ENCODE data around the gene GPR62. TPM values are rescaled to one million over a fixed set of nuclear protein-coding genes. Genes with fewer than 3 reads are reported as not detected.

Gene GPR62
- total RNA-seq, 2 experiments from 2014 or later, result not detected

- no peak for ATAC-seq
- Mint-ChIP-seq H3K27ac (peak overlapping the region; percentile 75), H3K4me1 (ENCODE audit: low read depth) (peaks cover 28% of the 10 kb centered on the region)
Observed at GRCh38 chr3:51968883-51969678, 13.9 kb downstream of the GPR62 start.

GRCh38 chr3:51969841-51970240 lies 14.7 kb downstream of the GPR62 start:
- CTCF ChIA-PET, result interaction anchor here (3.8 to 4.0 kb wide), 2 partner anchors 12 to 28 kb away, joined by 14 to 19 read pairs; partner anchors contain the start of genes ACY1, PARP3 and RRP9
- H3K4me3 Mint-ChIP-seq, result no peak overlapping the region
- peaks cover 35% of the 10 kb centered on the region for H3K4me1 Mint-ChIP-seq (ENCODE audit: low read depth)
- peaks cover 3% of the 10 kb centered on the region for H3K27me3 Mint-ChIP-seq (ENCODE audit: low read depth)
- ATAC-seq (no peak), DNase-seq (no peak)
- no peaks in the 10 kb centered on the region for H3K36me3 Mint-ChIP-seq (ENCODE audit: low read depth)
- H3K9me3 Mint-ChIP-seq (ENCODE audit: insufficient read depth), result no peaks in the 10 kb centered on the region
- H3K27ac Mint-ChIP-seq, result no peak overlapping the region
- POLR2A ChIA-PET, result interaction anchor here (1.0 kb wide), 1 partner anchor 13 kb away, joined by 3 read pairs; the partner anchor contains the start of gene ACY1

More at GRCh38 chr3:51968883-51969678, 13.9 kb downstream of the GPR62 start:
- ChIA-PET POLR2A (interaction anchor here (1.0 kb wide), 1 partner anchor 14 kb away, joined by 3 read pairs; the partner anchor contains the start of gene ACY1), CTCF (interaction anchor here (3.8 to 4.0 kb wide), 2 partner anchors 13 to 27 kb away, joined by 14 to 19 read pairs; partner anchors contain the start of genes ACY1, PARP3 and RRP9)
- H3K4me3 Mint-ChIP-seq, result no peak overlapping the region
- H3K27me3 Mint-ChIP-seq (ENCODE audit: low read depth), result peaks cover 3% of the 10 kb centered on the region
- H3K9me3 Mint-ChIP-seq (ENCODE audit: insufficient read depth), result no peaks in the 10 kb centered on the region
- no peak for DNase-seq
- H3K36me3 Mint-ChIP-seq (ENCODE audit: low read depth), result no peaks in the 10 kb centered on the region

- Mint-ChIP-seq H3K36me3 (ENCODE audit: low read depth) (no peaks in the 10 kb centered on the region), H3K27ac (no peak overlapping the region), H3K27me3 (ENCODE audit: low read depth) (no peaks in the 10 kb centered on the region), H3K4me3 (no peak overlapping the region), H3K4me1 (ENCODE audit: low read depth) (peaks cover 42% of the 10 kb centered on the region), H3K9me3 (ENCODE audit: insufficient read depth) (no peaks in the 10 kb centered on the region)
- ChIA-PET CTCF (interaction anchor here (3.8 to 4.0 kb wide), 2 partner anchors 12 to 28 kb away, joined by 14 to 19 read pairs; partner anchors contain the start of genes ACY1, PARP3 and RRP9), POLR2A (interaction anchor here (0.6 kb wide), 1 partner anchor 21 kb away, joined by 3 read pairs; no protein-coding TSS in a partner anchor)
- DNase-seq (no peak), ATAC-seq (no peak)
Observed at GRCh38 chr3:51970606-51971300, 15.6 kb downstream of the GPR62 start.

DNA sequence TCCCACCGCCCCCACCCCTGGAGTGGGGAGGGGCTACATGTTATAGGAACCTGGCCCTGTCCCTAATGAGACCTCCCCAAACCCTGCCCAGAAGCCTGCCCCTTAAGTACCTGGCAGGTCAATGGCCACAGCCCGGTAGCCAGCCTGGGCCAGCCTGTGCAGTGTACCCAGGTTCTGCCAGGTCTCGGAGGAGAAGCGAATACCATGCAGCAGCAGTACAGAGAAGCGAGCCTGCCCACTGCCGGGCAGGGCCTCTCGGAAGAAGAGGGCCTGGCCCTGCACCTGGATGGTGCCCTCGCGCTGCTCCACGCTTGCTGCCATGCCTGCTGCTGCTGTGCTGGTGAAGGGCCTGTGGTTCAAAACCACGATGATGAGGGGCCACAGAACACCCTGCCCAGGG lies 16.2 kb downstream of the GPR62 start:
- Mint-ChIP-seq H3K27ac (no peak overlapping the region), H3K4me3 (no peak overlapping the region), H3K27me3 (ENCODE audit: low read depth) (no peaks in the 10 kb centered on the region), H3K4me1 (ENCODE audit: low read depth) (peaks cover 47% of the 10 kb centered on the region), H3K36me3 (ENCODE audit: low read depth) (no peaks in the 10 kb centered on the region), H3K9me3 (ENCODE audit: insufficient read depth) (no peaks in the 10 kb centered on the region)
- no peak for ATAC-seq
- no peak for DNase-seq
- ChIA-PET POLR2A (interaction anchor here (0.6 kb wide), 1 partner anchor 20 kb away, joined by 3 read pairs; no protein-coding TSS in a partner anchor), CTCF (no interaction called here)

- CTCF ChIA-PET, result interaction anchor here (0.7 to 3.4 kb wide), 22 partner anchors 9 to 365 kb away, joined by 3 to 57 read pairs (median 5); partner anchors contain the start of genes ACY1, DUSP7, PARP3 and POC1A
Observed at GRCh38 chr3:51974277-51974962, 19.2 kb downstream of the GPR62 start.

GRCh38 chr3:51974963-51975851 lies 20.0 kb downstream of the GPR62 start, which contains the start of gene ABHD14A:
TSS of gene ABHD14A (plus strand) at chr3:51975064. CDS start at chr3:51975136, 72 bp downstream.
- Mint-ChIP-seq H3K36me3 (ENCODE audit: low read depth) (no peaks in the 10 kb centered on the region), H3K27ac (peak within 1 kb of the TSS; percentile 93), H3K4me3 (peak within 1 kb of the TSS; percentile 98), H3K4me1 (ENCODE audit: low read depth) (peaks cover 50% of the 10 kb centered on the region), H3K27me3 (ENCODE audit: low read depth) (no peaks in the 10 kb centered on the region), H3K9me3 (ENCODE audit: insufficient read depth) (no peaks in the 10 kb centered on the region)
- ChIA-PET CTCF (interaction anchor here (0.7 to 3.4 kb wide), 7 partner anchors 8 to 32 kb away, joined by 3 to 57 read pairs (median 11); partner anchors contain the start of genes ACY1, PARP3, RPL29 and RRP9), POLR2A (interaction anchor here (0.7 to 3.0 kb wide), 5 partner anchors 8 to 34 kb away, joined by 3 to 19 read pairs (median 4); partner anchors contain the start of gene ACY1)
- ATAC-seq (peak; percentile 81), DNase-seq (peak; percentile 73)

More at GRCh38 chr3:51974277-51974962, 19.2 kb downstream of the GPR62 start:
- Mint-ChIP-seq H3K27me3 (ENCODE audit: low read depth) (no peaks in the 10 kb centered on the region), H3K36me3 (ENCODE audit: low read depth) (no peaks in the 10 kb centered on the region), H3K4me1 (ENCODE audit: low read depth) (peaks cover 50% of the 10 kb centered on the region), H3K4me3 (peak overlapping the region; percentile 98), H3K9me3 (ENCODE audit: insufficient read depth) (no peaks in the 10 kb centered on the region), H3K27ac (peak overlapping the region; percentile 93)
- DNase-seq (peak; percentile 35), ATAC-seq (peak; percentile 28)
- POLR2A ChIA-PET, result interaction anchor here (0.7 to 3.0 kb wide), 9 partner anchors 9 to 83 kb away, joined by 3 to 19 read pairs (median 4); partner anchors contain the start of genes ACY1 and RRP9

DNA sequence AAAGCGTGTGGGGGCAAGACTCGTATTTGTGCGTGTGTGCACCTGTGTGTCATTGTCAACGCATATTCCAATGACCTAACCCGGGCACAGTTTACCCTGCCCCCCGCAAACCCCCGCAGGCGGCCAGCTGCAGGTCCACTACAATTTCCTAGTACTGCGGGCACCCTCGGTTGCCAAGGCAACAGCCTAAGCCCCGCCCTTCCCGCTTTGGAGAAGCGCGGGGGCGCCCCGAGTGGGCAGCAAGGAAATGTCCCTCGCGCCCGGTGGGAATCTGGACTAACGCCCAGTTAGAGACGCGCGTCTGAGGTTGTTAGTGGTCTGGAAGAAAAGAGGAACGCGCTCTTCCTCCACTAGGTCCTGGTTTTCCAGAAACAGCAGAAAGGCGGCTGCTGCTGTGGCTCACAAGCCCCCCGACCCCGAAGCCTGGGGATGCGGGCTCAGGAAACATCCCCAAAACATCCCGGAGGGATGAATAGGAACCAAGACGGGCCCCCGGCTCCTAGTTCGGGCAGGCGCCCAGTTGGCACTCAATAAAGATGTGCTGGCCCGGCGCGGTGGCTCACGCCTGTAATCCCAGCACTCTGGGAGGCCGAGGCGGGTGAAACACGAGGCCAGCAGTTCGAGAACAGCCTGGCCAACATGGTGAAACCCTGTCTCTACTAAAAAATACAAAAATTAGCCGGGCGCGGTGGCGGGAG lies 20.8 kb downstream of the GPR62 start:
- H3K36me3 Mint-ChIP-seq (ENCODE audit: low read depth), result peaks cover 2% of the 10 kb centered on the region
- no peak for ATAC-seq
- no peaks in the 10 kb centered on the region for H3K27me3 Mint-ChIP-seq (ENCODE audit: low read depth)
- H3K9me3 Mint-ChIP-seq (ENCODE audit: insufficient read depth), result no peaks in the 10 kb centered on the region
- H3K4me3 Mint-ChIP-seq, result peak overlapping the region; percentile 78
- peak overlapping the region; percentile 79 for H3K27ac Mint-ChIP-seq
- ChIA-PET POLR2A (no interaction called here), CTCF (interaction anchor here (3.4 kb wide), 1 partner anchor 33 kb away, joined by 54 read pairs; the partner anchor contains the start of genes PARP3 and RRP9)
- peak; percentile 50 for DNase-seq
- H3K4me1 Mint-ChIP-seq (ENCODE audit: low read depth), result peaks cover 52% of the 10 kb centered on the region

DNA sequence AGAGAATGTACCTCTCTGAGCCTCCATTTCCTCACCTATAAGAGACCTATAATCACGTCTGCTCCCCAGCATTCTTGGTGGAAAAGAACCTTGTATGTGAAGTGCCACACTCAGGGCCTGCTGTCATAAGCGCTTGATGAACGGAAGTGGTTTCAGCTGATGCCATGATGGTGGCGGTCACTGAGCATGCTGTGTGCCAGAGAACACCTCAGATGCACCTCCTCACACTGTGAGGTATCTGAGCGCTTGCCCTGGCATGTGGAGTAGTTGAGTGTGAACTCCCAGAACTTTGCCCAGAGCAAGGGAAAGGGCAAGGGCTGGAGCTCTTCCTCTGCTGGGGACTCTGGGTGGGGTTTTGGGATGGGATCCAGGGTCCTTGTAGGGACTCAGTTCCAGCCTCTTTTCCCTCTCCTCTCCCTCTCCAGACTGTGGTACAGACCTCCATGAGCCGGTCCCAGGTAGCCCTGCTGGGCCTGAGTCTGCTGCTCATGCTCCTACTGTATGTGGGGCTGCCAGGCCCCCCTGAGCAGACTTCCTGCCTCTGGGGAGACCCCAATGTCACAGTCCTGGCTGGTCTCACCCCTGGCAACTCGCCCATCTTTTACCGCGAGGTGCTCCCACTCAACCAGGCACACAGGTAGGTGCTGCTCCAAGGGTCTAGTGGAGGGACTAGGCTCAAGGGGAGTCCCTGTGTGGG lies 22.4 kb downstream of the GPR62 start:
- Mint-ChIP-seq H3K9me3 (ENCODE audit: insufficient read depth) (no peaks in the 10 kb centered on the region), H3K27ac (peak overlapping the region; percentile 74), H3K36me3 (ENCODE audit: low read depth) (peaks cover 5% of the 10 kb centered on the region), H3K4me3 (no peak overlapping the region), H3K27me3 (ENCODE audit: low read depth) (no peaks in the 10 kb centered on the region), H3K4me1 (ENCODE audit: low read depth) (peaks cover 57% of the 10 kb centered on the region)
- DNase-seq (peak; percentile 60), ATAC-seq (no peak)
- CTCF ChIA-PET, result no interaction called here
- POLR2A ChIA-PET, result interaction anchor here (0.8 kb wide), 1 partner anchor 18 kb away, joined by 6 read pairs; the partner anchor contains the start of gene RPL29

DNA sequence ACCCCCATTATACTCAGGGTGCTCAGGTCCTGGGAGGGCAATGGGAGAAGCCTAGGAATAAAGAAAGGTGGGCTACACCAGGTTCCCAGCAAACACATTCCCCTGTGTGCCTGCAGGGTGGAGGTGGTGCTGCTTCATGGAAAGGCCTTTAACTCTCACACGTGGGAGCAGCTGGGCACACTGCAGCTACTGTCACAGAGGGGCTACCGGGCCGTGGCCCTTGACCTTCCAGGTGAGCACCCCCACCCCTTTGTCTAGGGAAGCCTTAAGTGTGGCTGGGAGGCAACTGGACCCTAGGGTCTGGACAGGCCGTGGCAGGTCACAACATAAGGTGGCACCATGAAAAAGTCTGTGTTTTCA lies 22.9 kb downstream of the GPR62 start:
- Mint-ChIP-seq H3K36me3 (ENCODE audit: low read depth) (peaks cover 5% of the 10 kb centered on the region), H3K27ac (peak overlapping the region; percentile 74), H3K4me1 (ENCODE audit: low read depth) (peaks cover 59% of the 10 kb centered on the region), H3K9me3 (ENCODE audit: insufficient read depth) (no peaks in the 10 kb centered on the region), H3K27me3 (ENCODE audit: low read depth) (no peaks in the 10 kb centered on the region), H3K4me3 (no peak overlapping the region)
- POLR2A ChIA-PET, result no interaction called here
- CTCF ChIA-PET, result no interaction called here
- no peak for ATAC-seq
- DNase-seq, result no peak

Data from activated CD8-positive, alpha-beta T cell treated with anti-CD3 and anti-CD28 coated beads, Interleukin-2, amount 10 ng/mL, durations not matched to agents 7 days and 5 days (primary cell).